Measurements from ENCODE around the gene FAM131B.

Gene FAM131B

DNA sequence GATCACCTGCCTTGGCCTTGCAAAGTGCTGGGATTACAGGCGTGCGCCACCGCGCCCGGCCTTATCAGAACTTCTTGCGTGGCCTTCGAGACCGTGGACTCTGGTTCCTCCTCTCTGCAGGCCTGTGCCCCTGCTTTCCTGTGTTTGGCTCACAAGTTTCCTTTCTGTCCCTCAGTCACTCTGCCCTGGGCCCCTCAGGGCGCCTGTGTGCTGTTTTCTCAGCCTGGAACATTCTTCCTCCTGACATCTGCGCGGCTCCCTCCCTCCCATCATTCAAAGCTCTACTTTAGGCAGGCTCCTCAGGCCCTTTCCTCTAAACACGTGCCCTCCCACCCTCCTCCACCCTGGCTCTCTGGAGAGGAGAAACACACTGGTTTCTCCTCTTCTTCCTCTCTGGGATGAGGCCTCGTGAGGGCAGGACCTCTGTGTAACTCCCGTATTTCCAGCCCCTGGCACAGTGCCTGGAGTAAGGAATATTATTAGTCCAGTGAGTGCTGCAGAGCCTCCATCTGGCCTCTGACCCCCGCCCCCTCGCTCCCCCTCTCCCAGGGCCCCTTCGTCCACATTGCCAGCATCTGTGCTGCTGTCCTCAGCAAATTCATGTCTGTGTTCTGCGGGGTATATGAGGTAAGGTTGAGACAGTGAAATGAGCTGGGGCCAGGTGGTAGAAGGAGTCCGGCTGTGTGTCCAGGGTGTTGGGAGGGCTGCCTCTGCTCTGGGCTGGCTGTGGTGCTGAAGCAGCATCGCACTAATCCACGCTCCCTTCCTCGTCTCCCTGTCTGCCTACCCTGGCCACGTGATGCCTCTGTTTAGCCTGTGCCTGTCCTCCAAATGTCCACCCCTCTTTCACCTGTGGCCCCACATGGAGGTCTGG, 39.5 kb downstream of the FAM131B start:
- DNase-seq (ENCODE audit: low read depth, low spot score), result no peak

DNA sequence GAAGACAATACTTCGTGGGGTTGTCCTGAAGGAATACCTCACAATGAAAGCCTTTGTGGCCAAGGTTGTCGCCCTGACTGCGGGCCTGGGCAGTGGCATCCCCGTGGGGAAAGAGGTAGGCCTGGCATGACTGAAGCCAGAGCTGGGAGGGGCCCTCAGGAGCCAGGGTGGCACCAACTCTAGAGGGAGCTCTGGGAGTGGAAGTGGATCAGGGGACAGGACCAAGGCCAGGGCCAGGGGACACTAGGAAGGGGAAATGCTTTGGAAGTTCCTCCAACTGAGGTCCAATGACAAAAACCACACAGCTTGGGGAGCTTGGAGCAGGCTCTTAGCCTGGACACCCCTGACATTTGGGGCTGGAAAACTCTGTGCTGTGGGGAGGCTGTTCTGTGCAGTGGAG, 40.8 kb downstream of the FAM131B start:
- DNase-seq (ENCODE audit: low read depth, low spot score), result no peak

DNA sequence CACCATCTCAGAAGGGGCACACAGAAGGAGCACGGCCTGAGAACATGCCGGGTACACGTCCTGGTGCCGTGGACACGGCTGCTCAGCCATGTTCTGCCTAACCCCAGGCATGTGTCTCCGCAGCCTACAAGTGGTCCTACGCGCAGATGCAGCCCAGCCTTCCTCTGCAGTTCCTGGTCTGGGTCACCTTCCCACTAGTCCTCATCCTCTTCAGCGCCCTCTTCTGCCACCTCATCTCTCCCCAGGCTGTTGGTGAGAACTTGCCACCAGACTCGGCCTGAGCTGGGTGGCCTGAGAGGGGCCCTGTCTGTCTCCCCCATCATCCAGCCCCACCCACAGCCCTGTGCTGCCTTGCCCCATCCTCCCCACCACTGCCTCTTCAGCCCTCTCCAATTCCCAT, 41.3 kb downstream of the FAM131B start:
- no peak for DNase-seq (ENCODE audit: low read depth, low spot score)

DNA sequence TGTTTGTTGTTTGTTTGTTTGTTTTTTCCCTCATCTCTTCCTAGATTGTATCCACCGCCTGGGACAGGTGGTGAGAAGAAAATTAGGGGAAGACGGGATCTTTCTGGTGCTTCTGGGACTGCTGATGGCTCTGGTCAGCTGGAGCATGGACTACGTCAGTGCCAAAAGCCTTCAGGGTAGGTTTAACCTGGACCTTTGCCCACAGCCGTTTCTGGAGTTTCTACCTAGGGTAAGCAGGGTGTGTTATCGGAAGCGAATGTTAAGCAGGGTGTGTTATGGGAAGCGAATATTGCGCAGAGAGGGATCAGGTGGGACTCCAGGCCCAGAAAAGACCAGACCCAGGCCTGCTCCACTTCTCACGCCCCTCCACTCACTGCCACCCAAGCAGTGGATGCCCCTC, 41.9 kb downstream of the FAM131B start:
- DNase-seq (ENCODE audit: low read depth, low spot score), result no peak

DNA sequence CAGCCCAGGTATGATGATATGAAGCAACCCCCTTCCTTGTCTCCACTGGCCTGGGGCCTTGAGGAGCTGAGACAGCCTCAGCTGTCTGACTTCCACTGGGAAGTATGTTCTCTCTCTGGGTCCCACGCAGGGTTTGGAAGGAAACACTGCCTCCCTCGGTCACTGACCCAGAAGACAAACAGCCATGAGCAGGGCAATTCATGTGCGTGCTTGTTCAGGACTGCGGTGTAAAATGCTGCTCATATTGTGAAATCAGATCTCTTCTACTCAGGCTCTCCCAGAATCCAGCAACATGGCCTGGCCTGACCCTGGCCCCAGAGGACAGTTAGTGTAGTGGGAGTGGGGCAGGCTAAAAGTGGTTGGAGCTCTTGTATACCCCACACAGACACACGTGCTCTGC, 43.9 kb downstream of the FAM131B start:
- DNase-seq (ENCODE audit: low read depth, low spot score), result peak; percentile 66

DNA sequence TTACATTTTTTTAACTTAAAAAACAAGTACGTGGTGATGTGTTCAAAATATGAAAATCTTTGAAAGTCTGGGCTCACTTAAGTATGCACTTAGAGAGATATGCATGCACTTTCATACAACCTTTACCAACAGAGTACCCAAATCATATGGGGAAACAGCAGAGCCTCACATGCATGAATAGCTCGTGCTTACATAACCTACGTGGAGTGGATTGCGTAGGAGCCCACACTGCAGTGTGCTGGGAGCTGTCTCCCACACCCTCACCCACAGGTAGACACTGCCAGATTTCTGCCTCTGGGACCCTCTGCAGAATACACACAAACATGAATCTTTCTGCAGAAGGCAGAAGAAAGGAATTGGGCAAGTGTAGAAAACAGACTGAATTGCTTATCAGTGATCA, 46.0 kb downstream of the FAM131B start:
- DNase-seq (ENCODE audit: low read depth, low spot score), result no peak

DNA sequence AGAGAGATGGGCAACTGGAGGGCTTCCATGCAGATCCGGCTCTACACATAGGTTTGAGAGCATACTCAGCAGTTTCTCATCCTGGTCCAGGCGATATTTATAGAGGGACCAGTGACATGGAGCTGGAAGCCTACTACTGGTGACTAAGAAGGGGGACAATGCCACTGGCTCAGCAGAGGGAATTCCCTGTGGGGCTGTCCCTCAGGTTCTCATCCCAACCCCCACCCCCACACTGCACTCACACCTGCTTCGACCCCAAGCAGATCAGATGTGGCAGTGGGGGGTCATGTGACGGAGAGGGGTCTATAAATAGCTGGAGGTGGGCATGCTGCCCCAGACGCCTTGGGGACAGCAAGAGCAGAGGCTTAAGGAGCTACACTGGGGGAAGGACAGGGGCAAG, 46.7 kb downstream of the FAM131B start, which contains the start of gene CLCN1:
TSS of gene CLCN1 (plus strand) at position 336 of the 400 bp plus-strand sequence. CDS start 102 bp downstream, outside the sequence.
- no peak for DNase-seq (ENCODE audit: low read depth, low spot score)

DNA sequence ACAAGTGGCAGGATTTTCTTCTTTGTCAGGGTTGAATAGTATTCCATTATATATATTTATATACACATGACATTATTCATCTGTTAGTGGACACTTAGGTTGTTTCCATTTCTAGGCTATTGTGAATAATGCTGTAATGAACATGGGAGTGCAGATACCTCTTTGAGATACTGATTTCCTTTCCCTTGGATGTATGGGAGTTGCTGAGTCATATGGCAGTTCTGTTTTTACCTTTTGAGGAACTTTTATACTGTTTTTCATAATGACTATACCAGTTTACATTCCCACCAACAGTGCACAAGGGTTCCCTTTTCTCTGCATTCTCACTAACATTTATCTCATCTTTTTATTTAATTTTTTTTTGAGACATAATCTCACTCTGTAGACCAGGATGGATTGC, 48.4 kb downstream of the FAM131B start:
- DNase-seq (ENCODE audit: low read depth, low spot score), result no peak

DNA sequence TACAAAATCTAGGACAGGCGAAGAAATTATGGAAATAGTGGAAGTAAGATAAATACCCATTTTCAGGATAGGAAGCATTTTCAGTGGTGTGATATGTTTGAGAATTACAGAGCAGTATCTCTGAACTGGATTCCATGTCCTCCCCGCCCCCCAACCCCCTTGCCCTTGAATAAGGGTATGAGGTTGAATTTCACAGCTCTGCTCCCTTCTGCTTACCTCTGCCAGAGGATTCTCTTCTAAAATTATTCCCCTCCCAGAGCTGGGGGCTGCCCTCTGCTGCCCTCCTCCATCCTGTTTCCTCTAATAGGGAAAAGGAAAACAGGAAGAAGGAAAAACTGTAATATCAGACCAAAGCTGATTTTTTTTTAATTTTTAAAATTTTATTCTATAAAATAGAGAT, 53.9 kb downstream of the FAM131B start:
- no peak for DNase-seq (ENCODE audit: low read depth, low spot score)

DNA sequence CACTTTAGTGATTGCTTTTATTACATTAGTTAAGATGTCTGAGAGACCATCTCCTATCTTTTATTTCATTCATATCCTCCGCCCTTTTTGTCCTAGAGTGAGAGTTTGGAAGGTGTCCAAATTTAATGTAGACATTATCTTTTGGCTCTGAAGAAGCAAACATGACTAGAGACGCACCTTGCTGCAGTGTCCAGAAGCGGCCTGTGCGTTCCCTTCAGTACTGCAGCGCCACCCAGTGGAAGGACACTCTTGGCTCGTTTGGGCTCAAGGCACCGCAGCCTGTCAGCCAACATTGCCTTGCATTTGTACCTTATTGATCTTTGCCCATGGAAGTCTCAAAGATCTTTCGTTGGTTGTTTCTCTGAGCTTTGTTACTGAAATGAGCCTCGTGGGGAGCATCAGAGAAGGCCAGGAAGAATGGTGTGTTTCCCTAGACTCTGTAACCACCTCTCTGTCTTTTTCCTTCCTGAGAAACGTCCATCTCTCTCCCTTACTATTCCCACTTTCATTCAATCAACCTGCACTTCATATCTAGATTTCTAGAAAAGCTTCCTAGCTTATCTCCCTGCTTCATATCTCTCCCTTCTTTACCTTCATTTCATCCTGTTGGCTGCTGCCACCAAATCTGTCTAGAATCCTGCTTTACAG, 57.0 kb downstream of the FAM131B start:
- no peak for DNase-seq (ENCODE audit: low read depth, low spot score)

DNA sequence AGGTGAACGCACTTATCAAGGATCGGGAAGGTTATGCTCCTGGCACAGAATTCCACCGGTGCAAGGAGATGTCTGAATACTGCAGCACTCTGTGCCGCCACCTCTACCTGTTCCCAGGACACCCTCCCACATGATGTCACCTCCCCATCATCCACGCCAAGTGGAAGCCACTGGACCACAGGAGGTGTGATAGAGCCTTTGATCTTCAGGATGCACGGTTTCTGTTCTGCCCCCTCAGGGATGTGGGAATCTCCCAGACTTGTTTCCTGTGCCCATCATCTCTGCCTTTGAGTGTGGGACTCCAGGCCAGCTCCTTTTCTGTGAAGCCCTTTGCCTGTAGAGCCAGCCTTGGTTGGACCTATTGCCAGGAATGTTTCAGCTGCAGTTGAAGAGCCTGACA, 57.6 kb downstream of the FAM131B start:
- DNase-seq (ENCODE audit: low read depth, low spot score), result no peak

DNA sequence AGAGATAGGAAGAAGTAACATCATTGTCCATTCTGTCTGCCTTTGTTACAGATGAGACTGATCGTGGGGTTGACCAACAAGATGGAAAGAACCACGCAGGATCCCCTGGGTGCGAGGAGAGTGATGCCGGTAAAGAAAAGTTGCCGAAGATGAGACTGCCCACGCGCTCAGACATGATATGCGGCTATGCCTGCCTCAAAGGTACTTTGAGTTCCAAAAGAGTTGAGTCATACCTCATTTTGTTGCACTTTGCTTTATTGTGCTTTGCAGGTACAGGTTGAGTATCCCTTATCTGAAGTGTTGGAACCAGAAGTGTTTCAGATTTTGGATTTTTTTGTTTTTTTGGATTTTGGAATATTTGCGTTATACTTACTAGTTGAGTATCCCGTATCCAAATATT, 58.8 kb downstream of the FAM131B start:
- no peak for DNase-seq (ENCODE audit: low read depth, low spot score)

Measured in brain pericyte (primary cell).